Nephron (organoid): Measurements from ENCODE around the gene VPS13D.

ENCODE experiments used
- H3K27ac Mint-ChIP-seq, 3 experiments: 2 replicates each; pipeline ENCODE4 v1.8.0; 2020; ENCODE audit warnings: mixed read lengths in 3 of 3, mild to moderate bottlenecking in 2 of 3, moderate library complexity in 1 of 3
- H3K27me3 Mint-ChIP-seq: 2 replicates; pipeline ENCODE4 v1.8.0; 2021; ENCODE audit warnings: low read depth, mild to moderate bottlenecking, moderate library complexity, mixed read lengths
- H3K36me3 Mint-ChIP-seq: 2 replicates; pipeline ENCODE4 v1.8.0; 2020; ENCODE audit warnings: low read depth, mixed read lengths
- H3K4me1 Mint-ChIP-seq: 2 replicates; pipeline ENCODE4 v1.8.0; 2020; ENCODE audit warnings: mixed read lengths
- H3K4me3 Mint-ChIP-seq, 3 experiments: 2 replicates each; pipeline ENCODE4 v1.8.0; 2020; ENCODE audit warnings: mild to moderate bottlenecking in 3 of 3, mixed read lengths in 3 of 3, moderate library complexity in 2 of 3
- H3K9me3 Mint-ChIP-seq: 2 replicates; pipeline ENCODE4 v1.8.0; 2020; ENCODE audit warnings: mixed read lengths
- CTCF ChIP-seq, 3 experiments: fragments of 200-600 bp; sonication (generic); IDR thresholded peaks; one replicate each; pipeline ENCODE4 v1.5.0; 2021; ENCODE audit warnings: antibody characterized with exemption in 3 of 3; ENCODE audit not compliant: unreplicated experiment in 3 of 3

Gene VPS13D

DNA sequence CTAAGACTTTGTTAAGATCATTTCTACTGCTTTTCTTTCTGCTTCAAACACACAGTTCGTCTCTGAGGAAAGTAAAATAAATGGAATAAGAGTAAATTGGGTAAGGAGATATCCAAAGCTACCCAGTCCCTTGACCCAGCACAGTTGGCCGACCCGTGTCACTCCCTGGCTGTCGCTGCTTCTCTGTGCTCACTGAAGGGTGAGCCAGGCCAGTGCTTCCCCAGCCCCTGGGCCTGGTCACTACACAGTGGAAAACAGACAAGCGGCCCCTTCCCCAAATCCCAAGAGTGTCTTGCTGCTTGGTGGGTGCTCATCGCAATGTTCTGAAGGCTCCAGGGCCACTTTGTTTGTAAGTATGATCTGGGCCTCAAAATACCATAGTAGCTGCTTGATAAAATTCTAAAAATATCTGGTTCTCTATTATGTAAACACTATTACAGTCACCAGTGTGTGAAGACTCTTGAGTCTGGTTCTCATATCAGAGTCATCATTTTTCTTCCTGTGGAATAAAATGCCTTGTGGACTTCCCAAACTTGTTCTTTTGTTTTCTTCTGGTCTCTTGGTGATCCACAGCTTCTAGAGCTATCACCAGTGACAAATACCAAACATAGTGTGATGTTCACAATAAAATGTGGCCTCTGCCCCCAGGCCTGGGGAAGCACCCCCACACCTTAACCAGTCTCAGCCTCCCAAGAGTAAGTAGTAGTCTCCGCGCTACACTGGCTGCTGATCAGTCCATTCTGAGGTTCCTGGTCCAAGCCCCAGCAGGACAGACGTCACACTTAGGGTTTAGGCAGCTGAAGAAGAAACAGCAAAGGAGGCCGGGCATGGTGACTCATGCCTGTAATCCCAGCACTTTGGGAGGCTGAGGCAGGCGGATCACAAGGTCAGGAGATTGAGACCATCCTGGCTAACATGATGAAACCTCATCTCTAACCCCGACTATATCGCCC is 282.0 kb downstream of the VPS13D start:
- peak overlapping the region; percentile 54 to 73 (median 55) for H3K27ac Mint-ChIP-seq
- H3K27me3 Mint-ChIP-seq, result no peaks in the 10 kb centered on the region
- peaks cover 11% of the 10 kb centered on the region for H3K36me3 Mint-ChIP-seq
- no peak for TF ChIP-seq CTCF (IDR thresholded peaks at IDR 0.05; ENCODE audit: unreplicated experiment in 3 of 3)
- no peak overlapping the region for H3K4me3 Mint-ChIP-seq
- H3K9me3 Mint-ChIP-seq, result no peaks in the 10 kb centered on the region
- H3K4me1 Mint-ChIP-seq, result peaks cover 46% of the 10 kb centered on the region

DNA sequence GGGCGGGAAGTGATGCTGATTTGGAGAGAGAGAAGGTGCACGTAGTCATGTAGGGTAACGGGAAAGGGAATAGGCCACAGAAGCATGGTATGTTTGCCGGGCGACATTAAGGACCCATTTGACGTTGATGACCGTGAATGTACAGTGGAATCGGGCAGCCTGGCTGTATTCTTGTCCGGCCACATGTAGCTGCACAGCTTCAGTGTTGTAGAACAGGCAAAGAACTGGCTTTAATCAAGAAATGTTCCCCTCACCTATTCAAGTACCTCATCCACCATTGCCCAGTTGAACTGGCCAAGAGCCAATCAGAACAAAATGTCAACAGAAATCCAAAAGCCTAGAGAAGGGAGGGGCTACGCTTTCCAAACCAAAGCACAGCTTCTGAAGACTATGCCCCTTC is 283.4 kb downstream of the VPS13D start:
- Mint-ChIP-seq H3K4me3 (no peak overlapping the region), H3K27me3 (no peaks in the 10 kb centered on the region), H3K27ac (no peak overlapping the region), H3K4me1 (peaks cover 51% of the 10 kb centered on the region), H3K9me3 (no peaks in the 10 kb centered on the region), H3K36me3 (peaks cover 14% of the 10 kb centered on the region)
- TF ChIP-seq CTCF (IDR thresholded peaks at IDR 0.05; ENCODE audit: unreplicated experiment in 3 of 3), result no peak

DNA sequence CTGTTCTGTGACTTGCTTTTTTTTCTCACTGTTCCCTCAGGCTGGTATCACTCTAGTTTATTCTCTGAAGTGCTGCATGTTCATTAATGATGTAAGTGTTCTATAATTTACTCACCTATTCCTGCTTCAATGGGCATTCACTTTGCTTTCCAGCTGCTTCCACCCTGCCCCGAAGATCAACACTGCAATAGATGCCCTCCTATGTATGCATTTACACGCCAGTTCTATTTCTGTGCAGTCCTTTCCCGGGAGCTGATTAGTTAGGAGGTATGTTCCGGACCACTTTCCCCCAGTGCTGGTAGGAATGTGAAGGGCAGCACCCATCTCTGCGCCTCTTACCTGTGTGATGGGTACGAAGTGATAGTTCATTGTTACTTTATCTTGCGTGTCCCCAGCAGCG is 284.8 kb downstream of the VPS13D start:
- no peak overlapping the region for H3K4me3 Mint-ChIP-seq
- no peaks in the 10 kb centered on the region for H3K9me3 Mint-ChIP-seq
- H3K36me3 Mint-ChIP-seq, result peaks cover 10% of the 10 kb centered on the region
- TF ChIP-seq CTCF (IDR thresholded peaks at IDR 0.05; ENCODE audit: unreplicated experiment in 3 of 3), result no peak
- H3K27me3 Mint-ChIP-seq, result peaks cover 3% of the 10 kb centered on the region
- H3K4me1 Mint-ChIP-seq, result peaks cover 55% of the 10 kb centered on the region
- H3K27ac Mint-ChIP-seq, result peak overlapping the region in 2 of 3 experiments; percentile 4 to 6

DNA sequence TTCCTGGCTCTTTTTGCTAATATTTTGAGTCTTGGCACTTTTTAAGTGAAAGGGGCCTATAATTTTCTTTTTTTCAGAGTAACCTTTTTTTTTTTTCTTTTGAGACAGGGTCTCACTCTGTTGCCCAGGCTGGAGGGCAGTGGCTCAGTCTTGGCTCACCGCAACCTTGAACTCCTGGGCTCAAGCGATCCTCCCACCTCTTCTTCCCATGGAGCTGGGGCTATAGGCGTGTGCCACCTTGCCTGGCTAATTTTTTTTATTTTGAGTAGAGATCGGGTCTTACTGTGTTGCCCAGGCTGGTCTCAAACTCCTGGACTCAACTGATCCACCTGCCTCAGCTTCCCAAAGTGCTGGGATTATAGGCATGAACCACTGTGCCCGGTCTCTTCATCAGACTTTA is 285.4 kb downstream of the VPS13D start:
- TF ChIP-seq CTCF (IDR thresholded peaks at IDR 0.05; ENCODE audit: unreplicated experiment in 3 of 3), result no peak
- peaks cover 10% of the 10 kb centered on the region for H3K27me3 Mint-ChIP-seq
- peaks cover 53% of the 10 kb centered on the region for H3K4me1 Mint-ChIP-seq
- peaks cover 10% of the 10 kb centered on the region for H3K36me3 Mint-ChIP-seq
- H3K9me3 Mint-ChIP-seq, result no peaks in the 10 kb centered on the region
- H3K27ac Mint-ChIP-seq, result no peak overlapping the region
- no peak overlapping the region for H3K4me3 Mint-ChIP-seq

- TF ChIP-seq CTCF (IDR thresholded peaks at IDR 0.05; ENCODE audit: unreplicated experiment in 3 of 3), result no peak
- Mint-ChIP-seq H3K27ac (peak overlapping the region in 1 of 3 experiments; percentile 29), H3K4me3 (no peak overlapping the region)
These were observed 286.9 kb downstream of the VPS13D start for GRCh38 chr1:12516741-12517140.

More at GRCh38 chr1:12516741-12517140, 286.9 kb downstream of the VPS13D start:
- H3K36me3 Mint-ChIP-seq, result peaks cover 5% of the 10 kb centered on the region
- peaks cover 44% of the 10 kb centered on the region for H3K4me1 Mint-ChIP-seq
- H3K9me3 Mint-ChIP-seq, result no peaks in the 10 kb centered on the region
- peaks cover 12% of the 10 kb centered on the region for H3K27me3 Mint-ChIP-seq
